GM18873 (cell line): Measurements from ENCODE around the gene BLTP3A.
"Not testable (repeated sequence)": the region's sequence is repeated elsewhere in the genome, so short reads cannot be mapped to it uniquely, and the experiment has no call there.

Source experiments
- ATAC-seq: cut with Tn5 transposase; IDR thresholded peaks from one replicate; pipeline ENCODE4 v1.9.1; 2021; ENCODE audit warnings: mild to moderate bottlenecking, moderate library complexity, moderate number of reproducible peaks; ENCODE audit not compliant: unreplicated experiment, low FRiP score

BLTP3A gene

GRCh38 chr6:34787152-34787551 is 4.7 kb upstream of the BLTP3A start:
- ATAC-seq, result not testable (repeated sequence)

GRCh38 chr6:34788111-34788510 is 3.8 kb upstream of the BLTP3A start:
- ATAC-seq, result no peak

GRCh38 chr6:34791164-34791700 is 651 bp upstream of the BLTP3A start:
- peak; percentile 24 for ATAC-seq

- ATAC-seq, result no peak
These were observed 970 bp downstream of the BLTP3A start for GRCh38 chr6:34792605-34793500.

- no peak for ATAC-seq
These were observed 2.0 kb downstream of the BLTP3A start for GRCh38 chr6:34793877-34794276.

- ATAC-seq, result no peak
These were observed 4.0 kb downstream of the BLTP3A start for GRCh38 chr6:34795836-34796425.

GRCh38 chr6:34798057-34798456 is 6.2 kb downstream of the BLTP3A start:
- no peak for ATAC-seq

- ATAC-seq, result no peak
These were observed 7.7 kb downstream of the BLTP3A start for GRCh38 chr6:34799547-34799946.

GRCh38 chr6:34804543-34804942 is 12.7 kb downstream of the BLTP3A start:
- ATAC-seq, result no peak

GRCh38 chr6:34805074-34805473 is 13.2 kb downstream of the BLTP3A start:
- ATAC-seq, result not testable (repeated sequence)

- no peak for ATAC-seq
These were observed 15.0 kb downstream of the BLTP3A start for GRCh38 chr6:34806738-34807453.

- not testable (repeated sequence) for ATAC-seq
These were observed 16.6 kb downstream of the BLTP3A start for GRCh38 chr6:34808473-34808872.

GRCh38 chr6:34809419-34809818 is 17.5 kb downstream of the BLTP3A start:
- not testable (repeated sequence) for ATAC-seq

GRCh38 chr6:34810017-34810882 is 18.4 kb downstream of the BLTP3A start:
- ATAC-seq, result no peak

- ATAC-seq, result peak; percentile 76
These were observed 19.2 kb downstream of the BLTP3A start for GRCh38 chr6:34810936-34811632.

- no peak for ATAC-seq
These were observed 21.3 kb downstream of the BLTP3A start for GRCh38 chr6:34813028-34813713.

GRCh38 chr6:34816635-34817301 is 24.9 kb downstream of the BLTP3A start:
- ATAC-seq, result no peak

- no peak for ATAC-seq
These were observed 25.6 kb downstream of the BLTP3A start for GRCh38 chr6:34817446-34817845.
